Esophagus squamous epithelium (tissue), 5 donors: ENCODE measurements around the gene SYT6. TPM values are rescaled to one million over a fixed set of nuclear protein-coding genes. Genes with fewer than 3 reads are reported as not detected.

ENCODE experiments used
- DNase-seq: peaks from one replicate; lab custom pipeline; 2025; lab: John Stamatoyannopoulos, UW
- H3K27ac ChIP-seq, 4 donors: fragments of 200-600 bp; sonication (generic); one replicate each; pipeline ENCODE4 v1.5.1; 2016 to 2019; ENCODE audit warnings: mild to moderate bottlenecking in 1 of 4
- H3K27me3 ChIP-seq, 4 donors: fragments of 200-600 bp; sonication (generic); 1 replicate in 3 of 4; 2 replicates in 1 of 4; pipeline versions ENCODE4 v1.5.1 to v1.6.0; 2017 to 2021; ENCODE audit warnings: antibody characterized with exemption in 1 of 4
- H3K36me3 ChIP-seq, 3 donors: fragments of 200-600 bp; sonication (generic); one replicate each; pipeline ENCODE4 v1.5.1; 2016 to 2019
- H3K4me1 ChIP-seq, 3 donors: fragments of 200-600 bp; sonication (generic); one replicate each; pipeline ENCODE4 v1.5.1; 2017 to 2019
- H3K4me3 ChIP-seq, 4 donors: fragments of 200-600 bp; sonication (generic); 1 replicate in 3 of 4; 2 replicates in 1 of 4; pipeline ENCODE4 v1.5.1; 2016 to 2019; ENCODE audit warnings: mild to moderate bottlenecking in 2 of 4, moderate library complexity in 1 of 4
- H3K9me3 ChIP-seq, 3 donors: fragments of 200-600 bp; sonication (generic); one replicate each; pipeline ENCODE4 v1.5.1; 2016 to 2019
- CTCF ChIP-seq, 6 experiments: fragments of 450-650 bp in 4 of 6; fragments of 200-600 bp in 2 of 6; sonication (generic) in 2 of 6; IDR thresholded peaks; one replicate each; pipeline ENCODE4 v1.5.1; 2016 to 2019; ENCODE audit warnings: antibody characterized with exemption in 6 of 6, mild to moderate bottlenecking in 4 of 6, moderate library complexity in 4 of 6
- POLR2A ChIP-seq, 4 donors: fragments of 450-650 bp; IDR thresholded peaks; one replicate each; pipeline ENCODE4 v1.6.1; 2017; ENCODE audit warnings: antibody characterized with exemption in 4 of 4, mild to moderate bottlenecking in 4 of 4, moderate library complexity in 3 of 4
- WGBS, 2 donors: methylation state at CpG; one replicate each; pipeline ENCODE4 v1.1.5; 2018; 5-methylcytosine and 5-hydroxymethylcytosine counted together
- intact Hi-C: fragments of 100-400 bp; cut with DNase I; formaldehyde crosslinking; loops from one replicate; pipeline ENCODE4 v1.15.0; 2022
- total RNA-seq, 4 donors: library from RNA; depleted of rRNA; stranded (reverse); fragments of >200 nt; gene quantifications; one replicate each; pipeline ENCODE4 v1.1.0, GENCODE V29; 2016
- donor health status: DM: yes; HTN: yes; CAD: no.

The SYT6 gene
- total RNA-seq, 4 donors from 2014 or later = not detected

DNA sequence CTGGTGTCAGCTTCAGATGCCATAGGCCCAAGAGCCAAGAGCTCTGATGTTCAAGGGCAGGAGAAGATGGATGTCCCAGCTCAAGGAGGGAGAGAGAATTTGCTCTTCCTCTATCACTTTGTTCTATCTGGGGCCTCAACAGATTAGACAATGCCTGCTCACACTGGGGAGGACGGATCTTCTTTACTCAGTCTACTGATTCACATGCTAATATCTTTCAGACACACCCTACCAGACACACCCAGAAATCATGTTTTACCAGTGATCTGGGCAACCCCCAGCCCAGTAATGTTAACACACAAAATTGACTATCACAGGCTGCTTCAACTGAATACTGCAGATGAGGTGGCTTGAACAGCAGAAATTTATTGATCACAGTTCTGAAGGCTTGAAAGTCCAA is 105.4 kb downstream of the SYT6 start:
- Histone ChIP-seq H3K36me3 (no peaks in the 10 kb centered on the region), H3K4me3 (no peak overlapping the region), H3K27ac (no peak overlapping the region), H3K9me3 (no peaks in the 10 kb centered on the region), H3K4me1 (no peaks in the 10 kb centered on the region), H3K27me3 (no peaks in the 10 kb centered on the region)
- 50 to 71% methylated on average over 1 of the region's 1 CpG for WGBS, 2 donors
- no peak for TF ChIP-seq POLR2A (IDR thresholded peaks at IDR 0.05)
- no peak for TF ChIP-seq CTCF (IDR thresholded peaks at IDR 0.05)
- intact Hi-C loops = no loop called here
- DNase-seq = no peak

DNA sequence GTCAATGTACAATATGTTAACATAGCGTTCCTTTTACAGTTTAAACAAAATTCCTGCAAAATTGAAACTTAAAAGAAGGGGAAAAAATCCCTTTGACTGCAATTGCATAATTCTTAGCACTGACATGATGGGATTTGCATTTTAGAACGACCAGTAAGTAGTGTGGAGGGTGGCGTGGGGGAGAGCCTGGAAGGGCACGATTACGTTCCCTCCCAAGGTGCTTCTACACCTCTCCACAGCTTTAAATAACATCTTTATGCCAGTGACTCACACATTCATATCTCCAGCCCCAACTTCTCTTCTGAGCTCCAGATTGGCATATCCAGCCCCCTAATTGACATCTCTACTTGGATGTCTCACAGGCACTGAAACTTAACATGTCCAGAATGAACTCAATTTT is 110.1 kb downstream of the SYT6 start:
- Histone ChIP-seq H3K36me3 (no peaks in the 10 kb centered on the region), H3K4me3 (no peak overlapping the region), H3K27ac (no peak overlapping the region), H3K9me3 (no peaks in the 10 kb centered on the region), H3K4me1 (no peaks in the 10 kb centered on the region), H3K27me3 (no peaks in the 10 kb centered on the region)
- intact Hi-C loops = no loop called here
- no peak for TF ChIP-seq CTCF (IDR thresholded peaks at IDR 0.05)
- no peak for TF ChIP-seq POLR2A (IDR thresholded peaks at IDR 0.05)
- WGBS, 2 donors = 43 to 51% methylated on average over 5 of the region's 5 CpGs
- DNase-seq = no peak

DNA sequence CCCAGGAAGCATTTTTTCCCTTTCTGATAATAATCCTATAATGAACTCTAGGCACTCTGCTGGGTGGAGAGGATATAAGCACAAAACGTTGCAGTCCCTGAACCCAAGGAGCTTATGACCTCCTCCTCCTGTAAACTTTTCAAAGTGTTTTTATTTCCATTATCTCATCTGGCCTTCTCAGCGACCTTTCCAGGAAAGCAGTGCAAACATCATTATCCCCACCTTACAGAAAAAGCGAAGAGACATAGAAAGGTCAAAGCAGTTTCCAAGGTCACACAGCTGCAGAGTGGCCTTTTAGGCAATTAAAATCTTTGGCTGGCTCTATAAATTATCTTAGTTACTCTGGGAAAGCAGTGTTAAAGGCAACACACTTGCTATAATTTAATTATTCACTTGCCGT is 110.6 kb downstream of the SYT6 start:
- Histone ChIP-seq H3K9me3 (no peaks in the 10 kb centered on the region), H3K27ac (no peak overlapping the region), H3K27me3 (no peaks in the 10 kb centered on the region), H3K4me1 (no peaks in the 10 kb centered on the region), H3K4me3 (no peak overlapping the region), H3K36me3 (no peaks in the 10 kb centered on the region)
- no peak for TF ChIP-seq CTCF (IDR thresholded peaks at IDR 0.05)
- no peak for TF ChIP-seq POLR2A (IDR thresholded peaks at IDR 0.05)
- DNase-seq = no peak
- intact Hi-C loops = no loop called here
- 23 to 26% methylated on average over 4 of the region's 4 CpGs for WGBS, 2 donors

DNA sequence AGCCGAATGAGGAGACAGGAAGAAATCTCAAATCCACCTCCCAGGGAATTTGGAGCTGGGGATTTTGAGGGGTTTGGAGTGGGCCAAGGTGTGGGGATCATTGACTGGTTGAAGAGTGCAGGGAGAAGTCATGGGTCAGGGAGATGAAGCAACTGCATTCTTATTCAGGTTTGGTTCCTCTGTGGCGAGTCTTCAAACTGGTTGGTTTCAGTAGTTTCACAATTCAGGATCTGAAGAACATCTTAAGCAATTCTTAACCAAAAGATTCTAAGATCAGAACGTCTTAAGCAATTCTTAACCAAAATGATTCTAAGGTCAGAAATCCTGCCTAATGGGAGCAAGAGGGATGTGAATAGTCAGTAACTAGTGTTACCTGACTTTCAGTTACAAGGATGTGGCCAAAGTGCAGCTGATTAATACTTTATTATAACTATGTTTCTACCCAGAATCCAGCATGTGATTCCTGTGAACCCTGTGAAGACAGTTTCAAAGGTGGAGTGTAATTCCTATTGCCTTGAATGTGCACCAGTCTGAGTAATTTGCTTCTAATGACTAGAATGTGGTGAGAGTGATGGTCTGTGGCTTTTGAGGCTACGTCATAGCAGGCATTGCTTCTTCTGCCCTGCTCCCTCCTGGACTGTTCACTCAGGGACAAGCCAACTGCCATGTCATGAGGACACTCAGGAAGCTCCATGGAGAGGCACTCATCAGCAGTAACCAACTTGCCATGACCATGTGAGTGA is 113.2 kb downstream of the SYT6 start:
- Histone ChIP-seq H3K4me3 (no peak overlapping the region), H3K27ac (peak overlapping the region in 1 of 4 donors; percentile 21), H3K4me1 (no peaks in the 10 kb centered on the region), H3K27me3 (no peaks in the 10 kb centered on the region), H3K9me3 (no peaks in the 10 kb centered on the region), H3K36me3 (no peaks in the 10 kb centered on the region)
- 57 to 78% methylated on average over 3 of the region's 4 CpGs for WGBS, 2 donors
- intact Hi-C loops = no loop called here
- TF ChIP-seq CTCF (IDR thresholded peaks at IDR 0.05) = no peak
- no peak for TF ChIP-seq POLR2A (IDR thresholded peaks at IDR 0.05)
- no peak for DNase-seq

Other genes with a start within 250 kb of the SYT6 start
- gene AP4B1, start 249.1 kb downstream of the SYT6 start, total RNA-seq = 10 to 100 TPM in 2 of 4 donors, 1 to 10 TPM in 2; 8.2 to 15.3 (median 11.5) TPM
- gene DCLRE1B, start 248.5 kb downstream of the SYT6 start, total RNA-seq = 1 to 10 TPM; 2.7 to 6.5 (median 4.7) TPM
- gene HIPK1, start 224.5 kb downstream of the SYT6 start, total RNA-seq = 10 to 100 TPM; 34.1 to 46.5 (median 43.6) TPM
- gene OLFML3, start 174.4 kb downstream of the SYT6 start, total RNA-seq = 10 to 100 TPM in 2 of 4 donors, 1 to 10 TPM in 2; 1.2 to 62.0 (median 9.9) TPM